ENCODE measurements around the gene FITM1. TPM values are rescaled to one million over a fixed set of nuclear protein-coding genes. Genes with fewer than 3 reads are reported as not detected.

Gene FITM1
- total and polyA plus RNA-seq, 2 donors (not counting 3 experiments of a cell fraction or from before 2014, with no cell fraction given), result 0.54 TPM; not detected in 1

DNA sequence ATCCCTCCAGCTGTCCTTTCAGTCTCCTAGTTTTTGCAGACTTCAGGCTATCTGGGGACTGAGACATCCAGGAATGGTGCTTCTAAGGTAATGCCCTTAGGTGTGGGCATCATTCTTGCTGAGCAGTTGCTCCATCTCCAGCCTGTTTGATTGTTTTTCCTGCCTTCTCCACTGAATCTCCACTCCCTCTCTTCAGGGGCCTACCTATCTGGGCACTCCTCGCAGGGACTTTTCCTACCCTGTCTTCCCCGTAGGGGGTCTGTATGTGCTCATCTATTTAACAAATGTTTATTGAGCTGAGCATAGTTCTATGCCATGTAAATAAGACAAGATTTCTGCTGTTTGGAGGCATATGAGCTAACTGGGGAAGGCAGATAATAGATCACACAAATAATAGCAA lies 2.5 kb downstream of the FITM1 start:
- H3K36me3 ChIP-seq (ENCODE audit: control insufficient read depth in 2 of 2, extremely low read depth in 1 of 2, insufficient read depth in 2 of 2, low read length in 2 of 2), result peaks cover 0 to 2% of the 10 kb centered on the region in 2 experiments
- peaks cover 11% of the 10 kb centered on the region for H3K4me1 ChIP-seq (ENCODE audit: control insufficient read depth, extremely low read depth, insufficient read depth, low read length)
- no peaks in the 10 kb centered on the region for H3K9me1 ChIP-seq (replicated peaks; ENCODE audit: control insufficient read depth, extremely low read depth, insufficient read depth, low read length)
- H3K4me3 ChIP-seq (replicated peaks in 1 of 3; ENCODE audit: insufficient read depth in 1 of 3, low read depth in 1 of 3, low read length in 3 of 3), result no peak overlapping the region
- no peak overlapping the region for H3K9ac ChIP-seq (replicated peaks; ENCODE audit: extremely low read depth, insufficient read depth, low read length)
- ChIA-PET POLR2A (interaction anchor here (0.7 kb wide), 1 partner anchor 8 kb away, joined by 7 read pairs; no protein-coding TSS in a partner anchor), CTCF (no interaction called here)
- dilution Hi-C loops (cut with MboI; ENCODE audit: extremely low pct_ligation_motif_present, low sequenced_read_pairs) (no loop called here), intact Hi-C loops (cut with micrococcal nuclease) (no loop called here)
- TF ChIP-seq POLR2A (IDR thresholded peaks at IDR 0.05; ENCODE audit: low read depth, low read length) (no peak), EZH2 (IDR thresholded peaks at IDR 0.05; ENCODE audit: borderline replicate concordance, low read depth, low read length, severe bottlenecking) (no peak), GATA2 (IDR thresholded peaks at IDR 0.05; ENCODE audit: insufficient read depth, insufficient read length, low read depth, low read length) (no peak), FOS (IDR thresholded peaks at IDR 0.05; ENCODE audit: borderline replicate concordance, insufficient read depth, low read length) (no peak), JUN (IDR thresholded peaks at IDR 0.05; ENCODE audit: borderline replicate concordance, insufficient read depth, insufficient read length, low read depth) (no peak), POLR2AphosphoS5 (IDR thresholded peaks at IDR 0.05; ENCODE audit: insufficient read depth, low read depth, low read length) (no peak), MYC (IDR thresholded peaks at IDR 0.05; ENCODE audit: low read depth, low read length) (no peak)
- TF ChIP-seq, protein P1, sequence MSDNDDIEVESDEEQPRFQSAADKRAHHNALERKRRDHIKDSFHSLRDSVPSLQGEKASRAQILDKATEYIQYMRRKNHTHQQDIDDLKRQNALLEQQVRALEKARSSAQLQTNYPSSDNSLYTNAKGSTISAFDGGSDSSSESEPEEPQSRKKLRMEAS (IDR thresholded peaks at IDR 0.05; ENCODE audit: insufficient read depth, insufficient read length), result no peak
- TF ChIP-seq, protein P2, sequence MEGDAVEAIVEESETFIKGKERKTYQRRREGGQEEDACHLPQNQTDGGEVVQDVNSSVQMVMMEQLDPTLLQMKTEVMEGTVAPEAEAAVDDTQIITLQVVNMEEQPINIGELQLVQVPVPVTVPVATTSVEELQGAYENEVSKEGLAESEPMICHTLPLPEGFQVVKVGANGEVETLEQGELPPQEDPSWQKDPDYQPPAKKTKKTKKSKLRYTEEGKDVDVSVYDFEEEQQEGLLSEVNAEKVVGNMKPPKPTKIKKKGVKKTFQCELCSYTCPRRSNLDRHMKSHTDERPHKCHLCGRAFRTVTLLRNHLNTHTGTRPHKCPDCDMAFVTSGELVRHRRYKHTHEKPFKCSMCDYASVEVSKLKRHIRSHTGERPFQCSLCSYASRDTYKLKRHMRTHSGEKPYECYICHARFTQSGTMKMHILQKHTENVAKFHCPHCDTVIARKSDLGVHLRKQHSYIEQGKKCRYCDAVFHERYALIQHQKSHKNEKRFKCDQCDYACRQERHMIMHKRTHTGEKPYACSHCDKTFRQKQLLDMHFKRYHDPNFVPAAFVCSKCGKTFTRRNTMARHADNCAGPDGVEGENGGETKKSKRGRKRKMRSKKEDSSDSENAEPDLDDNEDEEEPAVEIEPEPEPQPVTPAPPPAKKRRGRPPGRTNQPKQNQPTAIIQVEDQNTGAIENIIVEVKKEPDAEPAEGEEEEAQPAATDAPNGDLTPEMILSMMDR (IDR thresholded peaks at IDR 0.05; ENCODE audit: extremely low read depth in 1 of 2, insufficient read depth in 1 of 2, low read depth in 1 of 2, low read length in 2 of 2), result no peak
- DNase-seq (ENCODE audit: low read depth, low spot score) (no peak), FAIRE-seq (no peak)
- no peak overlapping the region for H3K27ac ChIP-seq (ENCODE audit: insufficient read depth, low read depth, low read length)
- H3K27me3 ChIP-seq (ENCODE audit: control insufficient read depth in 2 of 2, insufficient read depth in 2 of 2, low read length in 2 of 2), result no peaks in the 10 kb centered on the region
- BruUV-seq (replicated peaks), result no TSS peak
- H2AFZ ChIP-seq (ENCODE audit: low read depth, low read length), result no peak overlapping the region
- no peak overlapping the region for H3K4me2 ChIP-seq (ENCODE audit: insufficient read depth, low read length)
- H4K20me1 ChIP-seq (replicated peaks; ENCODE audit: control insufficient read depth, extremely low read depth, insufficient read depth, low read length), result no peaks in the 10 kb centered on the region
- H3K79me2 ChIP-seq (ENCODE audit: control insufficient read depth, insufficient read depth, low read length), result peaks cover 5% of the 10 kb centered on the region
- H3K9me3 ChIP-seq (replicated peaks; ENCODE audit: control insufficient read depth, insufficient read depth, low read length), result no peaks in the 10 kb centered on the region
